Hematopoietic multipotent progenitor cell treated with erythropoietin and hydrocortisone succinate and interleukin-3 and kit ligand, for 15 days (in vitro differentiated cells): Measurements from ENCODE around the gene GPR139.

ENCODE experiments used
- DNase-seq: peaks from one replicate; pipeline ENCODE4 v3.0.0-alpha.2; 2015; ENCODE audit warnings: low spot score

GPR139 gene

DNA sequence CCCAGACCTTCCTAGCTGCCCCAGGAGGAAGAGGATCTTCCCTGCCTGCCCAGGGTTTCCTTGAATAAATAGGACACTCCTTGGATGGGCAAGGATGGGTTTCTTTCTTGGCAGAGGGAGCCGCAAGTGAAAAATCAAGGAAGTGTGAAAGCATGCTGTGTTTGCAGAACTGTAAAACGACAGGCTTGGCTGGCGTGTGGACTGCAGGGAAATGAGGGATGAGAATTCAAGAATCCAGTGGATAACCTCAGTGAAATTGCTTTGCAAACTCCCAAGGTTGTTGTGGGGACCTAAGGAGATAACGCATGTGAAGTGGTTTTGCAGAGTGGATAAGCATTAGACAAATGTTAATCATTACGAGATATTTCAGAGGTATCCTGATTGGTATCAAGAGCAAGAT, 20.4 kb downstream of the GPR139 start:
- DNase-seq, result no peak

DNA sequence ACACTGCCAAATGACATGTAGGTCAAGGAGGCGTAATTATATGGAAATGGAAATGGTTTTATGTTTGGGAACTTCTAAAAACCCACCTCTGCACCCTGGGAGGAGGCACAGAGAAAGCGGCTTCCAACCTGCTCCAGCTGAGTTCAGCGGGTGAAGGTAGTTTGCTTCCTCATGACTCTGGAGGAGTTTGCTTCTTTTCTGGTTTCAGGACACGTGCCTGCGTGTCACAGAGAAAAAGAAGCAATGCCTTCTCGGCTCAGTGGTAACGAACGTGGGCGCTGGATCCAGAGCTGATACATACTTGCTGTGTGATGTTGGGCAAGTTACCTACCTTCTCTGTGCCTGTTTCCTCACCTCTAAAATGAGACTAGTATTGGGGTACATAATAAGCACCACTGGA, 22.1 kb downstream of the GPR139 start:
- DNase-seq, result no peak

DNA sequence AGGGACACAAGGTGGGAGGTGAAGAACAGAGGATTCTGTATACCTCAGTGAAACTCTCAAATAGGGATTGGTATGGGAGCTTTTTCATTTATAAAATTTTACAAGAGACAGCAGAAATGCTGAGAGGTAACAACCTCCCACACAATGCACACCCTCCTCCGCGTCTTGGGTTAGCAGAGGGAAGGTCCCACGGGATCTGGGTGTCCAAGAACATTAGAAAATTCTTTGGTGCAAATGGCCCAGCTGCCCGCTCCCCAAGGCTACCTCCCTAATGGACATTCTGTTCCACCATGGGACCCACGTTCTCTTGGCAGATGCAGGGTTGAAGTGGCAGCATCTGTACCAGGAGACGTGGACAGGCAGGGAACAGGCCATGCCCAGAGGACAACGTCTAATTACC, 22.5 kb downstream of the GPR139 start:
- no peak for DNase-seq

DNA sequence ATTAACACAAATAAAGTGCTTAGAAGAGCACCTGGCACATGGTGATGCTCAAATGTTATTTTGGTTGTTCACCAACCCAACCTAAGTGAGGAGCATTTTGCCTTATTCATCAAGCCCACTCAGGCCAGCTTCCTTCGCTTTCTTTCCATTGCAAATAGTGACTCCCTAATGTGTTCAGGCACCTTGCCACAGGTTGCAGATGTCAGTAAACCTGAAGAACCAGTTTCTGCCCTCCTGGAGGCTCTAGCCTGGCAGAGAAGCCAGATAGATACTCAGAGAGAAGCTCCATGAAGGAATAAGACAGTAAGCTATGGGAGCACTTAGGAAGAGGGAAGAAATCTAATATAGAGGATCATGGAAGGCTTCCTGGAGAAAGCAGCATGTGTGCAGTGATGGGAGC, 23.9 kb downstream of the GPR139 start:
- no peak for DNase-seq

DNA sequence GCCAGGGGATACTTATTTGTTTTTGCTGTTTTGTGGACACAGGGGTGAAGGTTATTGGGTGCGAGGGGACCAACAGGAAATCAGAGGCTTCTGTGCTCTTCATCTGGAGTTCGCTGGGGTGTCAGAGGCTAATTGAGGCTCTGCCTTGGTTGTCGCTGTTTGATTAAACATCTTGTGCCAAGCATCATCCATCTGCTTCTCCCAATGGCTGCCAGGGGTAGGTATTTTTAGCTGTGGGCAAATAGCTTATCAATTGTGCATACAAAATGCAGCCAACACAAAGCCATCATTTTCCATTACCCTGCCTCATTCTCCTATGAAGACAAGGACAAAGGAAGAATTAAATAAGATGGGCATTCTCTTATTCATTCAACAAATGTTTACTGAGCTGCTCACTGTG, 27.8 kb downstream of the GPR139 start:
- DNase-seq, result no peak

DNA sequence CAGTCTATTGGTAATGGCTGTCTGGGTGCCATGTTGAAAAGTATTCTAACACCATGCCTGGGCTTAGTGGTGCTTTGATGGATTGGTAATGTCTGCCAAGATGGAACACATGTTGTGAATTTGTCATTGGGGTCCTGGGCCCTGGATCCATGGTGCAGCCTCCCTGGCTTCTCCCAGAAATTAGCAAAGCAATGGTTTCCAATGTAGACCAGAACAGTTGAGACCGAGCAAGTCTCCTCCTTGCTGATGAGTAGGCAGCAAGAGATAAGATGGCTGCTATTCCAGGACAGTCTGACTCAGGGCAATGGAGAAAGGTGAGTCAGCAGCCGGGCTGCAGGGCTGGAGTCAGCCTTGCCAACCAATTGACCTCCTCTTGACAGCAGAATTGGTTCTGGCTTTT, 30.8 kb downstream of the GPR139 start:
- no peak for DNase-seq

DNA sequence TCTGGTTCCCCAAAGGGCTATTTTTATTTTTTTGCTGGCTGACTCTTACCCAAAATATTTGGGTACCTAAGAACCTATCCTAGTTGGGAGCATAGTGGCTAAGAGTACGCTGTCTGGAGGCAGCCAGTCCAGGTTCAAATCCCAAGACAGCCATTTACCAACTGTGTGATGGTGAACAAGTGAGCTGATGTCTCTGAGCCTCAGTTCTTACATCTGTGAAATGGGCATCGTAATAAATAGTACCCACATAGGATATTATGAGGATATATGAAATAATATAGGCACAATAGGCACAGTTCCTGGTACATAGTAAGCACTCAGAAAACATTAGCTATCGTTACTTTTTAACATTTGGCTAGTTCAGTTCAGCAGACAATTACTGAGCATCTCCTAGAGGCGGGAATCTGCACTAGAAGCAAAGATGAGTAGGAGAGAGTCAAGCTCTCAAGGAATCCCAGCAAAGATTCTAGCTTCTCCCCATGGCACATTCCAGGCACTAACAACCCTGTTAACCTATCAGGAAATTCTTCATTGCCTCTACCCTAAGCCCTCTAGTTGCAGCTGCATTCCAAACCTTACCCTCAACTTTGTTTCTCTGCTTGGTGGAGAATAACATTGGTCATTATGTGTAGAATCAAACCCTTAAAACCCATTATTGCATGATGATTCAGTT, 31.6 kb downstream of the GPR139 start:
- no peak for DNase-seq

DNA sequence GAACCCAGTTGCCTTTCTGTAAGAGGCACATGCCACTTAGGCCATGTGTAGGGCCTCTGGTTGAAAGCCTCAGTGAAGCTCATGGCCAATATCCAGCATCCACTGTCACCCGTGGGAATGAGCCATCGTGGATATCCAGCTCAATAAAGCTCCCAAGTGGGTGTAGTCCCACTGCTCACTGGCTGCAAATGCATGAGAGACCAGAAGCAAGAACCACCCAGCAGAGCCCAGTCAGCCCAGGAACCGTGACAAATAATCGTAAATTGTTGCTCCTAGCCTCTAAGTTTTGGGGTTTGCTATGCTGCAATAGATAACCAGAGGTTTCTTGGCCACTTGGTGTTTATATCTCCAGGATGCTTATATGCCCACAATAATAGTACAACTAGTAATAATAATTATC, 33.7 kb downstream of the GPR139 start:
- DNase-seq, result no peak

DNA sequence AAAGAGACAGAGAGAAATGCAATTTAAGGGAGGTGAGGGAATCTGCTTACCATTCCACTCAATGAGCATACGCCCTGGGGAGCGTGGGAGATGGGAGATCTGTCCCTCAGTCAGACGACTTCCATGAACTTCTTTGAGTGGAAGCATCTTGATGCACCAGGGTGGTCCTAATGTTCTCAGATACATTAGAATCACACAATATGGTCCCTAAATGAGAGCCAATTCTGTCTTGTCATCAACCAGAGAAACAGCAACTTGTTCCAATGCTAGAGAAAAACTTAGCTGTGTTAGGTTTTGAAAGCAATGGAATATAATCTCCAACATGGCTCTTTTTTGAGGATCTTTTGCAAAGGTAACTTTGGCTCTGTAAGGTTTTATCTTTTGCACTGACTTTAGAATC, 44.1 kb downstream of the GPR139 start:
- DNase-seq, result no peak

DNA sequence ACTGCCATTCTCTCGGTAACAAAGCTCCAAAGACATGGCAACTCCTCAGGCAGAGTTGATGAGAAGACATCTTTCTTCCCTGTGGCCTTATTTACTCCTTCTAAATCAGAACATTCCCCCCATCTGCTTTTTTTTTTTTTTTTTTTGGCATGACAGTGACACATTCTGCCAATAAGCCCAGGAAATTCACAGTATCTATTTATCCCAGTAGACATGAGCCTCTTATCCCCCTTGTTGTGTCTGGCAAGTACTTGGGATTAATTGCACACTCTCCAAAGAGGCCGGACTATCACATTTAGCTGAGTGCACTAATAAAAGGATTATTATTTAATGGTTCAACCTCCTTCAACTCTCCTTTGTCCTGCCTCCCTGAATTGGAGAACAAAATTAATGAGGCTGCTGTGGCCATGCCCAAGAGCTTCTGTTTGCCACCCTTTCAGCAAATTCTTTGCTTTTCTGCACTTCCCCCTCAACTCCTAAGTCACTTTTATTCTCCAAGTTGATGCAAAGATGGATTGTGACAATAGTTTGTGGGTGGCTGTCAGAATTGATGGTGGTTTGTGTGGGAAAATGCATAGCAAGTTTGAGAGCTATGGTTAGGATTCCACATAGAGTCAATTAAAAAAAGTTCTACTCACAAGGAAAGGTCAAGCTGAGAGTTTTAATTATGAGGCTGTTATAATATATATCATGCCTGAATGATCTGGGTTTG, 47.2 kb downstream of the GPR139 start:
- DNase-seq, result no peak

DNA sequence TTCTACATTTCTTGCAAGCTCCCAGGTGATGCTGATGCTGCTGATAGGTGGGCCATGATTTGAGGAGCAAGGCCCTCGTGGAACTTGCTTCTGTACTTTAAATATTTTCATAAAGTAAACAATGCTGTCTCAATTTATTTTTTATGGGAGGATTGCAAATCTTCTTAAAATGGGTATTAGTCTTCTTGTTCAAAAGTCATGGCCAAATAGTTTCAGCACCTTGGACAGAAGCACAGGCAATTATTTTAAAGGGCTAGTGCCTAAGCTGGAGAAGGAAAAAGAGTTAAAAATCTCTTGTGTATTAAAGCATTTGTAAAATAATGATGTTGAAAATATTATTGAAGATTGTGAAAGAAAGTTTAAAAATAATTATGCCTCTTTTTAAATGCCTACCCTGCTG, 50.5 kb downstream of the GPR139 start:
- DNase-seq, result no peak

DNA sequence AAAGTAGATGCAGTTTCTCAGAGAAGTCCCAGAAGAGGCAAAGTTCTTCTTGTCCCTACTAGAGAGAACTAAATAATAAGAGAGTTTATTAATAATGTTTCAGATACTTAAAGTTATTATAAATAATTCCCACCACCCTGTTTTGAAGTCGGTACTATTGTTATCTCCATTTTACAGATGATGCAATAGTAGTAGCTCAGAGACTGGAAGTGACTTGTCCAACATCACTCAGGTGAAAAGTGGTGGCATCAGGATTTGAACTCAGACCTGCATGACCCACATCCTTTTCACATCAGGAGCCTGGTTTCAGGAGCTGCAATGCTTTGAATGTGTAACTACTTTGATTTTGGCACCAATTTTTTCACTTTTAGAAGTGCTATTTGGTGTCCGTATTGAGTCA, 52.7 kb downstream of the GPR139 start:
- DNase-seq, result no peak

DNA sequence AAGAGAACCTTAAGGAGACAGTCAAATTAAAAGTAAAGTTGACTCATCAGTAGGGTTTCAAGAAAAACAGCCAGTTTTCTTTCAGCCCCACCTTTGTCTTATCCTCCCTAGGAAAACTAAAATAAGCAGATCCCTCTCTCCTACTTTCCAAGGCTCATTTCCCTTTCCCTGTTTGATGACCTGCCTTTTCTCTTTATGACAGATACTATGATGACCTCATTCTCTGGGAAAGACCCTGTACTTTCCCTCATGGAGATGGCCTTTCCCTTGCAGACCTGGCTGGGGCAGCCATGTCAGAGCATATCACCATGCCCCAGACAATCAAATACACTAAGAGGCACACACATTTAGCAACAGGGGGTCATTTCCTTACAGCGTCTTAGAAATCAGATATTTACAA, 53.6 kb downstream of the GPR139 start:
- DNase-seq, result no peak

DNA sequence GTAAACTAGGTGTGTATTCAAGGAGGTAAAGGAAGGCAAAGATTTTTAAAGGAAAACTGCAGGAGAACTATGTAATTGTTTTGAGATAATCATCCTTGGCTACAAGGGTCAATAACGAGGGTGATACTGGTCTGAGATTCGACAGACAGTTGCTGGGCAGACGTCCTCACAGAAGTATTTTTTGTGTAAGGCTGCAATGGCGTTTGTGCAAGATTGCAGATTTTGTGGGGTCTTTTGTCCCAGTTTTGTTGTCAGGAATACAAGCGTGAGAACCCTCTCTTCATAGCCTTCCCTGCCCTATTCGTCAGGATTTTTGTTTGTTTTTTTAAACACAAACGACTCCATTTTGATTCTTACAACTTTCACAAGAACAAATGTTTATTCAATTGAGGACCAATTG, 57.5 kb downstream of the GPR139 start:
- DNase-seq, result no peak

DNA sequence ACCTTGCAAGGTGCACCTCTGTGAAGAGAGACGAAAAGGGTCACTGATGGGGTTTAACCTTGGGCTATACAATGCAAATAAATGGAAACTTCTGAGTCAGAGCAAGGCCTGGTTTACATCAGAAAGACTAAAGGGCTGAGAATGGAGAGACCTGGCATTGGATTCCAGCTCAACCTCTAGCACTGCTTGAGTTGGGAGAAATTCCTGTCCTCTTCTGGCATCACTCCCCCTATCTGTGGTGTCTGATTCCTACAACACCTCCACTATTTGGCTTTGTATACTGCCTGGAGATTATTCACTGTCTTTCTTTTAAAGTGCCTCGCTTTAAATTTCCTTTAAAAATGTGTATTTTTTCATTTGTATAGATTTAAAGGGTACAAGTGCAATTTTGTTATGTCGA, 68.8 kb downstream of the GPR139 start:
- DNase-seq, result no peak

DNA sequence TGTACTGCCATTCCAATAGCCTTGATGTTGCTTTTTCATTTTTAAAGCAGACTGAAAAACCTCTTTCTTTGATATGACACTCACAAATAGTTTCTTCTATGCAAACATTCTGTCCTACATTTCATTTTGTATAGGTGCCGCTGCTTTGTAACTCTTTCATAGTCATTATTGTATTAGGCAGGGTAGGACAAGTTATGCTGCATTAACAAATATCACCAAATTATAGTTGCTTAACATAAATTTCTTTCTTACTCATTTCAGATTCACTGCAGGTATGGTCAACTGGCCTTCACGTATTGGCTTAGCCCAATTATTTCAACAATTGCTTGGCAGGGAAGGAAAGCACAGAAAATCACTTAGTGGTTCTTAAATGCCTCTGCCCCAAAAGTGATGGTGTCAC, 70.8 kb downstream of the GPR139 start:
- DNase-seq, result no peak

DNA sequence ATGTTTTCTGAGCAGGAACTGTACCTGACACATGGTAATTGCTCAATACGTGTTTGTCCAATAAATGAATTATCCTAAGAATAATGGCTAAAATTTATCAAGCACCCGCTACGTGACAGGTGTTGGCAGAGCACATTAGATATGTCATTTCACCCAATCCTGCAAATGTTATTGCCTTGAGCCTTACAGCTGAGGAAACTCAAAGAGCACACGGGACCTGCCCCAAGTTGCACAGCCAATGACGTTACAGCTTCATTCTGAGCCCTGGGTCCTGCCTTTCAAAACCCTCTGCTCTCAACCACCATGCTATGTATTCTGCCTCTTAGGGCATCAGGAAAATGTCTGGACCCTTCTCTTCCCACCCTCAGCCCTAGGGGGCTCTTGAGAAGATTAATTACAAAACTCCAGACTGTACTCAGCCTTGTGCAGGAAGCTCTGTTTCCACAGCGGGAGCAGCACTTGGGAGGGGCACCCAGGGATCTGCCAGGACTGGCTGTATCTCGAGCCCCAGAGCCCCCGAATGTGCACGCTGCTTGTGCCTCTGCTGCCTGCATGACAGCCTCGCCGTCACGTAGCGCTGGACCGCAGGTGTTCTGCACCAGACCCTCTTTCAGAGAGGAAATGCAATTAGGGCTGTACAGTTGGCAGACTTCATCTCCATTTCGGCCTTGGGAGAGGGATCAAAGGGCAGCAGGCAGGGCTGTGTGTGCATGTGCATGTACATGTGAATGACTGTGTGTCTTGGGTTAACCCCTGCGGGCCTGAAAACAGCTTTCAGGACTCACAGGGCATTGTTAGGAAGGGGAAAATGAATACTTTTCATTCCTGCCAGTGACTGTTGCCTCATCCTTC, 71.6 kb downstream of the GPR139 start:
- no peak for DNase-seq

DNA sequence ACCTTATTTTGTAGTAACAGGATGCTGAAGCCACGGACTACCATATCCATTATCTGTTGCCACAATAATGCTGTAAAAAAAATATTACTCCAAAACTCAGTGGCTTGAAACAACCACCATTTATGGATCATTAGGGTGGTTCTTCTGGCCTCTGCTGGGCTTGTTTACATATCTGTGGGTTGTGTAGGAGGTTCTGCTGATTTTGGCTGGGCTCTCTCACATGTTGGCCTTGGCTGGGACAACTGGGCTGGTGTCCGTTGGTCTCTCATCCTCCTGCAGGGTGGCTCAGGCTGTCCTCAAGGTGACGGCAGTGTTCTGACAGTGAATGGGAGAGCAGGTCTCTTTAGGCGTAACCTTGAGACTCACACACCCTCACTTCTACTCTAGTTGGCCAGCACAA, 76.0 kb downstream of the GPR139 start:
- no peak for DNase-seq

DNA sequence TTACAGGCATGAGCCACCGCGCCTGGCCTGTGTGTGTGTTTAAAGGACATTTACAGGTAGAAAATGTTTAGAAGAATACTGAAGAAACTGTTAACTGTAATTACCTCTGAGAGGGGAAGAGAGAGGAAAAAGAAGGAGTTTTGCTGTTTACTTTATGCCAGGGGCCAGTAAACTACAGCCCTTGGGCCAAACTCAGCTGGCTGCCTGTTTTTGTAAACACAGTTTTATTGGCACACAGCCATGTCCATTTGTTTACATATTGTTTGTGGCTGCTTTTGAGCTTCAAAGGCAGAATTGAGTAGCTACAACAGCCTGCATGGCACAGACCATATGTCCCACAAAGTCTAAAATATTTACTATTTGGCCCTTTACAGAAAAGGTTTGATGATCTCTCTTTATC, 76.4 kb downstream of the GPR139 start:
- DNase-seq, result no peak

DNA sequence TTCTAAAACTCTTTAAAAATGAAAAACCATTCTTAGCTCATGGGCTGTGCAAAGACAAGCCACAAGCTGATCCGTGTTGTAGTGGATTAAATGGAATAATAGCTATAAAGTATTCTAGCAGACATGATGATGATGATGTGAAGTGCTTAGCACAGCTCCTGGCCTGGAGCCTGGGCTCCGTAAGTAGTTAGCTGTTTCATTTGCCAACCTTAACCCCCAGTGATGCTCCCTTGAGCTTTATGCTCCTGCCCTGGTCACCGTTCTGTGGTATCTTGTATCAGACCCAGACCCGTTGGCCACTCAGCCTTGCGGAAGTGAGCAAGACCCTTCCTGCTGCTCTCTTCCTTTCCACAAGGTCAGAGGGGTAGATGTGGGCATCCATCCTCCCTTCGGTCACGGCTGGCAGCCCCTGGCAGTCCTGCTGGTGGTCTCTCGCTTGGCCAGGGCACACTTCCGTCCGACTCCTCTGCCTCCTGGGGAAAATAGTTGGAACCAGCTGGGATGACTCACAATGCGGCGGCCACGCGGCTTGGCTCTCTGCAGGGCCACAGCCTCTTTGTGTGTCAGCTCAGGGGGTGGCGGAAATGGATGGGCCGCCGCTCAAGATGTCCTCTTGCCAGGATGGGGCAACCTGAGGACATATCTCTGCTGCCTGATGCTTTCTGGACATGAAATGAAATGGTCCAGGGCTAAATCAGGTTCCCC, 79.1 kb downstream of the GPR139 start:
- no peak for DNase-seq

DNA sequence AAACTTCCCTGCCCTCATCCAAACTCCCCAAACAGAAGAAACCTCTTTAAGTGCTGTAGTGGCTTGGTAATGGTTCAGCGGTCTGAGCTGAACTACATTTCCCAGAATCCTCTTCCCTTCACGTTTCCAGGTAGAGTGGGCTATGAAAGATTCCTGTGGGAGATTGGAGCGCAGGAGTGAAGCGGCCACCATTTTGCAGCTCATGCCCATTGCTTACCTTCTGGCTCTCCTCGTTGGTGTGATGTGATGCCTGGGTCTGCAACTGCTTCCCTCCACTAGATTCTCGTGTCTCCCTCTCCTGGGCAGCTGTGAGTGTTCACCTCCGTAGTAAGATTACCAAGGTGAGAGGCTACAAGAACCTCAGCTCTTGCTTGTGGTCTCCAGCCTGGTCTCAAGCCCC, 82.1 kb downstream of the GPR139 start:
- no peak for DNase-seq

DNA sequence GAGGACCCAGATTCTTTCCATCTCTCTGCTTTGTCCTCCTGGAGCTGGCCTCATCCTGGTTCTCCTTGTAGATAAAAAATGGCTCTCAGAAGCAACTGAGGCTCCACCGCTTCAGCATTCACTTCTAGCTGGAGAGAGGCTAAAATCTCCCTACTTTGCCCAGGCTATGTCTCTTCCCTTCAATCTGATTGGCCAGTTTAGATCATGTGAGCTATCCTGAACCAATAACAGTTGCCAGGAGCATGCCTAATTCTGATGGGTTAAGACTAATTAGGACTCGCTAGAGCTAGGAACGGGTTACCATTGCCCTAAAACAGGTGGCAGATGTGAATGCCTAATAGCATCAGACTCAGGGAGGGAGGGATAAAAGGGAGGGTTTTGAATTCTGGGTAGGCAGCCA, 89.6 kb downstream of the GPR139 start:
- DNase-seq, result no peak
